RWPE2 (cell line): ENCODE results near the gene BMP7.

Experiments used
- ATAC-seq: fragments of 200-7000 bp; cut with Tn5 transposase; 3 replicates; pipeline ENCODE4 v1.9.1; 2021; ENCODE audit warnings: low read depth
- DNase-seq: peaks from one replicate; pipeline ENCODE4 v3.0.0-alpha.2; 2020; ENCODE audit warnings: low spot score
- H3K27ac ChIP-seq: fragments of 450-650 bp; 2 replicates; pipeline ENCODE4 v1.5.1; 2017; ENCODE audit warnings: mild to moderate bottlenecking; ENCODE audit not compliant: poor library complexity, severe bottlenecking
- H3K27me3 ChIP-seq: fragments of 250-450 bp; sonication (Bioruptor Pico); 2 replicates; pipeline ENCODE4 v1.5.1; 2021; ENCODE audit warnings: mild to moderate bottlenecking, moderate library complexity; ENCODE audit not compliant: insufficient read depth, poor library complexity, severe bottlenecking
- H3K36me3 ChIP-seq: fragments of 250-450 bp; sonication (Bioruptor Pico); 2 replicates; pipeline ENCODE4 v1.5.1; 2020; ENCODE audit warnings: low read depth, mild to moderate bottlenecking, moderate library complexity
- H3K4me1 ChIP-seq: fragments of 250-450 bp; sonication (Bioruptor Pico); 2 replicates; pipeline ENCODE4 v1.5.1; 2021; ENCODE audit warnings: mild to moderate bottlenecking, moderate library complexity; ENCODE audit not compliant: insufficient read depth, poor library complexity, severe bottlenecking
- H3K4me3 ChIP-seq: fragments of 250-450 bp; sonication (Bioruptor Pico); 2 replicates; pipeline ENCODE4 v1.5.1; 2021; ENCODE audit warnings: mild to moderate bottlenecking, moderate library complexity; ENCODE audit not compliant: severe bottlenecking
- H3K9me3 ChIP-seq: fragments of 250-450 bp; sonication (Bioruptor Pico); 2 replicates; pipeline ENCODE4 v1.5.1; 2021; ENCODE audit warnings: mild to moderate bottlenecking, moderate library complexity; ENCODE audit not compliant: severe bottlenecking
- TF ChIP-seq, protein P1 (sequence below): fragments of 450-650 bp; IDR thresholded peaks from one replicate; pipeline ENCODE4 v1.5.1; 2017; ENCODE audit warnings: mild to moderate bottlenecking, moderate library complexity; ENCODE audit not compliant: poor library complexity, severe bottlenecking

Gene BMP7

GRCh38 chr20:57244221-57244585 is 22.2 kb downstream of the BMP7 start:
- Histone ChIP-seq H3K36me3 (no peaks in the 10 kb centered on the region), H3K27ac (no peak overlapping the region), H3K27me3 (no peaks in the 10 kb centered on the region), H3K9me3 (no peaks in the 10 kb centered on the region), H3K4me1 (no peaks in the 10 kb centered on the region), H3K4me3 (no peak overlapping the region)
- ATAC-seq = peak; percentile 10; the same call in 2 of the 3 replicates
- TF ChIP-seq, protein P1, sequence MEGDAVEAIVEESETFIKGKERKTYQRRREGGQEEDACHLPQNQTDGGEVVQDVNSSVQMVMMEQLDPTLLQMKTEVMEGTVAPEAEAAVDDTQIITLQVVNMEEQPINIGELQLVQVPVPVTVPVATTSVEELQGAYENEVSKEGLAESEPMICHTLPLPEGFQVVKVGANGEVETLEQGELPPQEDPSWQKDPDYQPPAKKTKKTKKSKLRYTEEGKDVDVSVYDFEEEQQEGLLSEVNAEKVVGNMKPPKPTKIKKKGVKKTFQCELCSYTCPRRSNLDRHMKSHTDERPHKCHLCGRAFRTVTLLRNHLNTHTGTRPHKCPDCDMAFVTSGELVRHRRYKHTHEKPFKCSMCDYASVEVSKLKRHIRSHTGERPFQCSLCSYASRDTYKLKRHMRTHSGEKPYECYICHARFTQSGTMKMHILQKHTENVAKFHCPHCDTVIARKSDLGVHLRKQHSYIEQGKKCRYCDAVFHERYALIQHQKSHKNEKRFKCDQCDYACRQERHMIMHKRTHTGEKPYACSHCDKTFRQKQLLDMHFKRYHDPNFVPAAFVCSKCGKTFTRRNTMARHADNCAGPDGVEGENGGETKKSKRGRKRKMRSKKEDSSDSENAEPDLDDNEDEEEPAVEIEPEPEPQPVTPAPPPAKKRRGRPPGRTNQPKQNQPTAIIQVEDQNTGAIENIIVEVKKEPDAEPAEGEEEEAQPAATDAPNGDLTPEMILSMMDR = no peak
- DNase-seq = no peak

GRCh38 chr20:57243480-57244220 is 22.8 kb downstream of the BMP7 start:
- Histone ChIP-seq H3K27me3 (no peaks in the 10 kb centered on the region), H3K4me3 (no peak overlapping the region), H3K36me3 (no peaks in the 10 kb centered on the region), H3K4me1 (no peaks in the 10 kb centered on the region), H3K9me3 (no peaks in the 10 kb centered on the region), H3K27ac (no peak overlapping the region)
- ATAC-seq = peak; percentile 81
- DNase-seq = no peak
- TF ChIP-seq, protein P1 = no peak

GRCh38 chr20:57242414-57242813 is 24.0 kb downstream of the BMP7 start:
- H3K27me3 ChIP-seq = peaks cover 11% of the 10 kb centered on the region
- no peak for ATAC-seq
- H3K27ac ChIP-seq = no peak overlapping the region
- H3K9me3 ChIP-seq = no peaks in the 10 kb centered on the region
- no peaks in the 10 kb centered on the region for H3K4me1 ChIP-seq
- H3K4me3 ChIP-seq = no peak overlapping the region
- H3K36me3 ChIP-seq = no peaks in the 10 kb centered on the region
- TF ChIP-seq, protein P1 = no peak
- DNase-seq = no peak

GRCh38 chr20:57241363-57241991 is 25.0 kb downstream of the BMP7 start:
- H3K36me3 ChIP-seq = no peaks in the 10 kb centered on the region
- no peak overlapping the region for H3K4me3 ChIP-seq
- no peak overlapping the region for H3K27ac ChIP-seq
- no peak for DNase-seq
- peaks cover 20% of the 10 kb centered on the region for H3K27me3 ChIP-seq
- TF ChIP-seq, protein P1 = no peak
- no peaks in the 10 kb centered on the region for H3K9me3 ChIP-seq
- ATAC-seq = no peak
- H3K4me1 ChIP-seq = no peaks in the 10 kb centered on the region
